ENCODE measurements around the gene JARID2.
"Not testable (repeated sequence)": the region's sequence is repeated elsewhere in the genome, so short reads cannot be mapped to it uniquely, and the experiment has no call there.

Gene JARID2

GRCh38 chr6:15279047-15279661, 33.3 kb downstream of the JARID2 start:
- Mint-ChIP-seq H3K9me3 (no peaks in the 10 kb centered on the region), H3K36me3 (ENCODE audit: insufficient read depth) (peaks cover 15% of the 10 kb centered on the region), H3K4me1 (ENCODE audit: low read depth in 2 of 2) (peaks cover 39 to 59% of the 10 kb centered on the region in 2 donors), H3K27ac (peak overlapping the region in 1 of 2 donors; percentile 64), H3K27me3 (no peaks in the 10 kb centered on the region), H3K4me3 (no peak overlapping the region)
- DNase-seq (no peak), ATAC-seq (replicated peaks) (no peak)

- H3K27ac Mint-ChIP-seq = peak overlapping the region; percentile 38 to 79
- H3K27me3 Mint-ChIP-seq = no peaks in the 10 kb centered on the region
- peaks cover 15% of the 10 kb centered on the region for H3K36me3 Mint-ChIP-seq (ENCODE audit: insufficient read depth)
- ATAC-seq (replicated peaks) (no peak), DNase-seq (no peak)
- peaks cover 35 to 52% of the 10 kb centered on the region in 2 donors for H3K4me1 Mint-ChIP-seq (ENCODE audit: low read depth in 2 of 2)
- H3K9me3 Mint-ChIP-seq = no peaks in the 10 kb centered on the region
- no peak overlapping the region for H3K4me3 Mint-ChIP-seq
Measured at GRCh38 chr6:15280028-15280427, 34.2 kb downstream of the JARID2 start.

GRCh38 chr6:15280961-15281360, 35.1 kb downstream of the JARID2 start:
- Mint-ChIP-seq H3K27me3 (no peaks in the 10 kb centered on the region), H3K36me3 (ENCODE audit: insufficient read depth) (peaks cover 15% of the 10 kb centered on the region), H3K4me3 (no peak overlapping the region), H3K27ac (peak overlapping the region; percentile 38 to 79), H3K4me1 (ENCODE audit: low read depth in 2 of 2) (peaks cover 34 to 59% of the 10 kb centered on the region in 2 donors), H3K9me3 (no peaks in the 10 kb centered on the region)
- DNase-seq (no peak), ATAC-seq (replicated peaks) (no peak)

- Mint-ChIP-seq H3K9me3 (no peaks in the 10 kb centered on the region), H3K4me1 (ENCODE audit: low read depth in 2 of 2) (peaks cover 28 to 56% of the 10 kb centered on the region in 2 donors), H3K36me3 (ENCODE audit: insufficient read depth) (peaks cover 20% of the 10 kb centered on the region), H3K4me3 (no peak overlapping the region), H3K27me3 (no peaks in the 10 kb centered on the region), H3K27ac (peak overlapping the region in 1 of 2 donors; percentile 79)
- ATAC-seq (replicated peaks) (no peak), DNase-seq (no peak)
Measured at GRCh38 chr6:15282334-15282733, 36.5 kb downstream of the JARID2 start.

- ATAC-seq (replicated peaks) (no peak), DNase-seq (no peak)
- peaks cover 24 to 58% of the 10 kb centered on the region in 2 donors for H3K4me1 Mint-ChIP-seq (ENCODE audit: low read depth in 2 of 2)
- H3K27me3 Mint-ChIP-seq = no peaks in the 10 kb centered on the region
- no peak overlapping the region for H3K4me3 Mint-ChIP-seq
- H3K9me3 Mint-ChIP-seq = no peaks in the 10 kb centered on the region
- H3K36me3 Mint-ChIP-seq (ENCODE audit: insufficient read depth) = peaks cover 11% of the 10 kb centered on the region
- H3K27ac Mint-ChIP-seq = no peak overlapping the region
Measured at GRCh38 chr6:15283986-15284361, 38.1 kb downstream of the JARID2 start.

- Mint-ChIP-seq H3K4me3 (no peak overlapping the region), H3K27ac (no peak overlapping the region), H3K9me3 (no peaks in the 10 kb centered on the region), H3K36me3 (ENCODE audit: insufficient read depth) (peaks cover 11% of the 10 kb centered on the region), H3K4me1 (ENCODE audit: low read depth in 2 of 2) (peaks cover 22 to 52% of the 10 kb centered on the region in 2 donors), H3K27me3 (no peaks in the 10 kb centered on the region)
- ATAC-seq (replicated peaks) (no peak), DNase-seq (no peak)
Measured at GRCh38 chr6:15284743-15285142, 38.9 kb downstream of the JARID2 start.

- H3K27ac Mint-ChIP-seq = no peak overlapping the region
- peaks cover 11% of the 10 kb centered on the region for H3K36me3 Mint-ChIP-seq (ENCODE audit: insufficient read depth)
- peaks cover 17 to 43% of the 10 kb centered on the region in 2 donors for H3K4me1 Mint-ChIP-seq (ENCODE audit: low read depth in 2 of 2)
- DNase-seq (no peak), ATAC-seq (replicated peaks) (no peak)
- no peaks in the 10 kb centered on the region for H3K27me3 Mint-ChIP-seq
- no peak overlapping the region for H3K4me3 Mint-ChIP-seq
- H3K9me3 Mint-ChIP-seq = no peaks in the 10 kb centered on the region
Measured at GRCh38 chr6:15285682-15286294, 39.9 kb downstream of the JARID2 start.

- no peak for DNase-seq
- no peaks in the 10 kb centered on the region for H3K9me3 Mint-ChIP-seq
- H3K27ac Mint-ChIP-seq = no peak overlapping the region
- no peak overlapping the region for H3K4me3 Mint-ChIP-seq
- peaks cover 18% of the 10 kb centered on the region for H3K36me3 Mint-ChIP-seq (ENCODE audit: insufficient read depth)
- H3K27me3 Mint-ChIP-seq = no peaks in the 10 kb centered on the region
- peaks cover 12 to 39% of the 10 kb centered on the region in 2 donors for H3K4me1 Mint-ChIP-seq (ENCODE audit: low read depth in 2 of 2)
- peak; percentile 45 for ATAC-seq (replicated peaks)
Measured at GRCh38 chr6:15287670-15288375, 42.0 kb downstream of the JARID2 start.

GRCh38 chr6:15288856-15289255, 43.0 kb downstream of the JARID2 start:
- ATAC-seq (replicated peaks) = no peak
- no peaks in the 10 kb centered on the region for H3K9me3 Mint-ChIP-seq

GRCh38 chr6:15289456-15289855, 43.6 kb downstream of the JARID2 start:
- not testable (repeated sequence) for DNase-seq; H3K27me3 Mint-ChIP-seq; H3K9me3 Mint-ChIP-seq; ATAC-seq (replicated peaks); H3K27ac Mint-ChIP-seq; H3K4me3 Mint-ChIP-seq
- Mint-ChIP-seq H3K4me1 (ENCODE audit: low read depth in 2 of 2) (peaks cover 26 to 48% of the 10 kb centered on the region in 2 donors), H3K36me3 (ENCODE audit: insufficient read depth) (peaks cover 15% of the 10 kb centered on the region)

More at GRCh38 chr6:15288856-15289255, 43.0 kb downstream of the JARID2 start:
- no peak overlapping the region for H3K4me3 Mint-ChIP-seq
- H3K36me3 Mint-ChIP-seq (ENCODE audit: insufficient read depth) = peaks cover 12% of the 10 kb centered on the region
- H3K27ac Mint-ChIP-seq = peak overlapping the region; percentile 30 to 79
- peaks cover 21 to 46% of the 10 kb centered on the region in 2 donors for H3K4me1 Mint-ChIP-seq (ENCODE audit: low read depth in 2 of 2)
- DNase-seq = no peak
- H3K27me3 Mint-ChIP-seq = no peaks in the 10 kb centered on the region

- H3K4me3 Mint-ChIP-seq = no peak overlapping the region
- H3K36me3 Mint-ChIP-seq (ENCODE audit: insufficient read depth) = peaks cover 15% of the 10 kb centered on the region
- ATAC-seq (replicated peaks) (no peak), DNase-seq (no peak)
- no peak overlapping the region for H3K27ac Mint-ChIP-seq
- peaks cover 28 to 48% of the 10 kb centered on the region in 2 donors for H3K4me1 Mint-ChIP-seq (ENCODE audit: low read depth in 2 of 2)
- H3K27me3 Mint-ChIP-seq = no peaks in the 10 kb centered on the region
- no peaks in the 10 kb centered on the region for H3K9me3 Mint-ChIP-seq
Measured at GRCh38 chr6:15290067-15290680, 44.3 kb downstream of the JARID2 start.

- Mint-ChIP-seq H3K4me3 (no peak overlapping the region), H3K9me3 (no peaks in the 10 kb centered on the region), H3K27me3 (no peaks in the 10 kb centered on the region), H3K4me1 (ENCODE audit: low read depth in 2 of 2) (peaks cover 30 to 47% of the 10 kb centered on the region in 2 donors), H3K27ac (peak overlapping the region in 1 of 2 donors; percentile 73), H3K36me3 (ENCODE audit: insufficient read depth) (peaks cover 15% of the 10 kb centered on the region)
- ATAC-seq (replicated peaks) (no peak), DNase-seq (no peak)
Measured at GRCh38 chr6:15290962-15291704, 45.3 kb downstream of the JARID2 start.

GRCh38 chr6:15292721-15293302, 46.9 kb downstream of the JARID2 start:
- H3K9me3 Mint-ChIP-seq = no peaks in the 10 kb centered on the region
- H3K27ac Mint-ChIP-seq = peak overlapping the region in 1 of 2 donors; percentile 75
- H3K36me3 Mint-ChIP-seq (ENCODE audit: insufficient read depth) = peaks cover 11% of the 10 kb centered on the region
- no peak for DNase-seq
- H3K4me3 Mint-ChIP-seq = no peak overlapping the region
- no peak for ATAC-seq (replicated peaks)
- H3K27me3 Mint-ChIP-seq = no peaks in the 10 kb centered on the region
- H3K4me1 Mint-ChIP-seq (ENCODE audit: low read depth in 2 of 2) = peaks cover 36 to 55% of the 10 kb centered on the region in 2 donors
